Panc1 (cell line): ENCODE data around the gene SVIL. TPM values are rescaled to one million over a fixed set of nuclear protein-coding genes. Genes with fewer than 3 reads are reported as not detected.

Experiments used
- ATAC-seq: fragments of 200-7000 bp; cut with Tn5 transposase; 2 replicates; pipeline ENCODE4 v1.9.1; 2020; ENCODE audit warnings: mild to moderate bottlenecking, moderate library complexity
- BruUV-seq: library from RNA; stranded (reverse); fragments of 400-500 nt; replicated peaks from 2 replicates; lab custom pipeline; 2021; lab: Mats Ljungman, UMichigan
- CTCF ChIA-PET: fragments of 300-600 bp; sonication (Branson Sonifier 250); formaldehyde crosslinking; loops from one replicate; lab custom pipeline; 2022; ENCODE audit warnings: antibody characterized with exemption; lab: Charles Lee
- POLR2A ChIA-PET: fragments of 300-600 bp; sonication (Branson Sonifier 250); formaldehyde crosslinking; loops from one replicate; lab custom pipeline; 2022; ENCODE audit warnings: antibody characterized with exemption; lab: Charles Lee
- DNase-seq: peaks from one replicate; pipeline ENCODE4 v3.0.0-alpha.2; 2010; ENCODE audit warnings: low read depth, low spot score
- H3K27ac ChIP-seq: 2 replicates; pipeline ENCODE4 v1.5.1; 2011; ENCODE audit warnings: mild to moderate bottlenecking, low read length, inconsistent platforms
- H3K27me3 ChIP-seq: fragments of 200-500 bp; sonication (Bioruptor generic); 2 replicates; pipeline ENCODE4 v1.6.0; 2014; ENCODE audit warnings: low read length, inconsistent platforms; ENCODE audit not compliant: control insufficient read depth, insufficient read depth
- H3K36me3 ChIP-seq: fragments of 200-500 bp; sonication (Bioruptor generic); 2 replicates; pipeline ENCODE4 v1.5.1; 2014; ENCODE audit warnings: inconsistent platforms, mild to moderate bottlenecking, low read length, moderate library complexity; ENCODE audit not compliant: control insufficient read depth, insufficient read depth
- H3K4me1 ChIP-seq: 2 replicates; pipeline ENCODE4 v1.5.1; 2011; ENCODE audit warnings: inconsistent platforms, mild to moderate bottlenecking, low read length, moderate library complexity; ENCODE audit not compliant: control insufficient read depth, insufficient read depth
- H3K4me3 ChIP-seq, 2 experiments: 2 replicates each; pipeline ENCODE4 v1.5.1; 2011 to 2012; ENCODE audit warnings: low read depth in 2 of 2, low read length in 2 of 2, mild to moderate bottlenecking in 2 of 2, inconsistent platforms in 1 of 2, moderate library complexity in 1 of 2
- H3K9me3 ChIP-seq: fragments of 200-500 bp; sonication (Bioruptor generic); 2 replicates; pipeline ENCODE4 v1.5.1; 2014; ENCODE audit warnings: low read depth, mild to moderate bottlenecking, inconsistent platforms, low read length, moderate library complexity; ENCODE audit not compliant: control insufficient read depth, insufficient read depth
- CTCF ChIP-seq: fragments of 450-650 bp; IDR thresholded peaks from 2 replicates; pipeline ENCODE4 v1.5.1; 2017; ENCODE audit warnings: mild to moderate bottlenecking
- POLR2AphosphoS5 ChIP-seq: IDR thresholded peaks from 2 replicates; pipeline ENCODE4 v1.6.1; 2012; ENCODE audit warnings: mild to moderate bottlenecking, low read depth, low read length, moderate library complexity
- REST ChIP-seq, 2 experiments: IDR thresholded peaks; 2 replicates each; pipeline ENCODE4 v1.6.1; 2011 to 2012; ENCODE audit warnings: low read depth in 2 of 2, control low read depth in 1 of 2, low read length in 1 of 2, mild to moderate bottlenecking in 1 of 2, moderate library complexity in 1 of 2; ENCODE audit not compliant: insufficient read depth in 1 of 2
- SIN3A ChIP-seq: IDR thresholded peaks from 2 replicates; pipeline ENCODE4 v1.6.1; 2012; ENCODE audit warnings: low read depth, mild to moderate bottlenecking, low read length, moderate library complexity, borderline replicate concordance; ENCODE audit not compliant: insufficient read depth
- TCF7L2 ChIP-seq: IDR thresholded peaks from 2 replicates; pipeline ENCODE4 v1.6.1; 2011; ENCODE audit warnings: mild to moderate bottlenecking, low read depth, low read length, inconsistent platforms
- in situ Hi-C: cut with HindIII; loops from 2 replicates; pipeline ENCODE4 v1.10.0; 2016; ENCODE audit warnings: low sequenced_read_pairs, low pct_unique_long_range_greater_than_20kb
- intact Hi-C: fragments of 100-400 bp; cut with micrococcal nuclease; formaldehyde crosslinking; loops from one replicate; pipeline ENCODE4 v1.10.0; 2022; ENCODE audit not compliant: unreplicated experiment
- total RNA-seq: library from RNA; stranded (reverse); gene quantifications from one replicate; pipeline ENCODE4 v1.2.1, GENCODE V29; 2021; ENCODE audit not compliant: unreplicated experiment

SVIL gene
- total RNA-seq, 1 experiment from 2014 or later = 72.8 TPM

GRCh38 chr10:29628912-29629526 is 5.8 kb downstream of the SVIL start:
- BruUV-seq = no TSS peak
- POLR2A ChIA-PET = no interaction called here

GRCh38 chr10:29628311-29628710 is 6.5 kb downstream of the SVIL start:
- in situ Hi-C loops (no loop called here), intact Hi-C loops (no loop called here)
- no TSS peak for BruUV-seq
- CTCF ChIA-PET = no interaction called here
- no peaks in the 10 kb centered on the region for H3K27me3 ChIP-seq
- POLR2A ChIA-PET = no interaction called here
- H3K4me3 ChIP-seq = no peak overlapping the region
- peaks cover 15% of the 10 kb centered on the region for H3K4me1 ChIP-seq
- H3K9me3 ChIP-seq = no peaks in the 10 kb centered on the region
- peak overlapping the region; percentile 6; the same call in 1 of the 2 replicates for H3K27ac ChIP-seq
- TF ChIP-seq POLR2AphosphoS5 (no peak), REST (IDR thresholded peaks at IDR 0.05; ENCODE audit: insufficient read depth in 1 of 2, low read depth in 2 of 2, low read length in 1 of 2) (no peak), TCF7L2 (no peak), CTCF (no peak), SIN3A (no peak)
- no peak for DNase-seq
- H3K36me3 ChIP-seq = no peaks in the 10 kb centered on the region
- ATAC-seq = no peak

More at GRCh38 chr10:29628912-29629526, 5.8 kb downstream of the SVIL start:
- H3K36me3 ChIP-seq = no peaks in the 10 kb centered on the region
- DNase-seq (no peak), ATAC-seq (no peak)
- CTCF ChIA-PET = no interaction called here
- TF ChIP-seq CTCF (no peak), TCF7L2 (no peak), POLR2AphosphoS5 (no peak), REST (IDR thresholded peaks at IDR 0.05; ENCODE audit: insufficient read depth in 1 of 2, low read depth in 2 of 2, low read length in 1 of 2) (no peak), SIN3A (no peak)
- no peaks in the 10 kb centered on the region for H3K27me3 ChIP-seq
- no peak overlapping the region; the same call in 1 of the 2 replicates for H3K27ac ChIP-seq
- H3K4me1 ChIP-seq = peaks cover 21% of the 10 kb centered on the region
- intact Hi-C loops = no loop called here
- no peaks in the 10 kb centered on the region for H3K9me3 ChIP-seq
- no peak overlapping the region for H3K4me3 ChIP-seq
- in situ Hi-C loops = no loop called here
